ENCODE data around the gene SLC35A5. TPM values are rescaled to one million over a fixed set of nuclear protein-coding genes. Genes with fewer than 3 reads are reported as not detected.
"Not testable (repeated sequence)": the region's sequence is repeated elsewhere in the genome, so short reads cannot be mapped to it uniquely, and the experiment has no call there.

Gene SLC35A5
- total RNA-seq, result 11.1 and 16.7 TPM in 2 replicates
- polyA plus RNA-seq, result 29.2 and 38.3 TPM in 2 replicates

- Histone ChIP-seq H3K27ac (peak within 1 kb of the TSS; percentile 92), H3K4me3 (peak within 1 kb of the TSS; percentile 91), H3K27me3 (no peaks in the 10 kb centered on the region), H3K9me3 (ENCODE audit: low read depth) (no peaks in the 10 kb centered on the region), H3K4me1 (ENCODE audit: low read depth) (no peaks in the 10 kb centered on the region), H3K36me3 (no peaks in the 10 kb centered on the region)
- TF ChIP-seq CTCF (IDR thresholded peaks at IDR 0.05; ENCODE audit: low read depth, low read length), result no peak
- peak; percentile 98 to 99 for DNase-seq (ENCODE audit: low read depth in 1 of 2, low spot score in 1 of 2)
Measured at GRCh38 chr3:112561734-112562529, at the start of gene SLC35A5, which contains the start of gene ATG3. TSS of gene SLC35A5 (plus strand) at chr3:112562045. CDS start at chr3:112563404, 1,359 bp downstream. TSS of gene ATG3 (minus strand) at chr3:112561962. CDS start at chr3:112561528, 434 bp downstream.

- DNase-seq (ENCODE audit: low read depth in 1 of 2, low spot score in 1 of 2), result no peak
- H3K4me1 ChIP-seq (ENCODE audit: low read depth), result no peaks in the 10 kb centered on the region
- no peaks in the 10 kb centered on the region for H3K27me3 ChIP-seq
- TF ChIP-seq CTCF (IDR thresholded peaks at IDR 0.05; ENCODE audit: low read depth, low read length), result no peak
- H3K4me3 ChIP-seq, result no peak overlapping the region
- H3K9me3 ChIP-seq (ENCODE audit: low read depth), result peaks cover 6% of the 10 kb centered on the region
- H3K27ac ChIP-seq, result no peak overlapping the region
- no peaks in the 10 kb centered on the region for H3K36me3 ChIP-seq
Measured at GRCh38 chr3:112512320-112512719, 49.5 kb upstream of the SLC35A5 start.

GRCh38 chr3:112514527-112515128, 47.2 kb upstream of the SLC35A5 start:
- Histone ChIP-seq H3K4me3 (no peak overlapping the region), H3K36me3 (no peaks in the 10 kb centered on the region), H3K4me1 (ENCODE audit: low read depth) (no peaks in the 10 kb centered on the region), H3K27ac (no peak overlapping the region), H3K9me3 (ENCODE audit: low read depth) (peaks cover 6% of the 10 kb centered on the region), H3K27me3 (no peaks in the 10 kb centered on the region)
- TF ChIP-seq CTCF (IDR thresholded peaks at IDR 0.05; ENCODE audit: low read depth, low read length), result no peak
- DNase-seq (ENCODE audit: low read depth in 1 of 2, low spot score in 1 of 2), result no peak

- not testable (repeated sequence) for H3K36me3 ChIP-seq; H3K4me3 ChIP-seq; H3K4me1 ChIP-seq (ENCODE audit: low read depth); H3K27ac ChIP-seq; H3K9me3 ChIP-seq (ENCODE audit: low read depth); H3K27me3 ChIP-seq
- DNase-seq (ENCODE audit: low read depth in 1 of 2, low spot score in 1 of 2), result peak in 1 of 2 donors; percentile 17
Measured at GRCh38 chr3:112518970-112519369, 42.9 kb upstream of the SLC35A5 start.

GRCh38 chr3:112519424-112520001, 42.3 kb upstream of the SLC35A5 start:
- no peaks in the 10 kb centered on the region for H3K36me3 ChIP-seq
- DNase-seq (ENCODE audit: low read depth in 1 of 2, low spot score in 1 of 2), result peak; percentile 62 to 88

GRCh38 chr3:112524127-112524526, 37.7 kb upstream of the SLC35A5 start:
- not testable (repeated sequence) for H3K4me3 ChIP-seq; H3K4me1 ChIP-seq (ENCODE audit: low read depth); H3K27me3 ChIP-seq; DNase-seq (ENCODE audit: low read depth in 1 of 2, low spot score in 1 of 2); H3K27ac ChIP-seq; H3K9me3 ChIP-seq (ENCODE audit: low read depth)
- H3K36me3 ChIP-seq, result peaks cover 11% of the 10 kb centered on the region

More at GRCh38 chr3:112519424-112520001, 42.3 kb upstream of the SLC35A5 start:
- no peaks in the 10 kb centered on the region for H3K4me1 ChIP-seq (ENCODE audit: low read depth)
- H3K4me3 ChIP-seq, result no peak overlapping the region
- H3K9me3 ChIP-seq (ENCODE audit: low read depth), result no peaks in the 10 kb centered on the region
- H3K27ac ChIP-seq, result no peak overlapping the region
- peak; percentile 74 for TF ChIP-seq CTCF (IDR thresholded peaks at IDR 0.05; ENCODE audit: low read depth, low read length)
- no peaks in the 10 kb centered on the region for H3K27me3 ChIP-seq

All from cardiac muscle cell (in vitro differentiated cells and primary cell).